ENCODE measurements around the gene TDRD10. TPM values are rescaled to one million over a fixed set of nuclear protein-coding genes. Genes with fewer than 3 reads are reported as not detected.

Gene TDRD10
- total RNA-seq, 1 experiment from 2014 or later = not detected

DNA sequence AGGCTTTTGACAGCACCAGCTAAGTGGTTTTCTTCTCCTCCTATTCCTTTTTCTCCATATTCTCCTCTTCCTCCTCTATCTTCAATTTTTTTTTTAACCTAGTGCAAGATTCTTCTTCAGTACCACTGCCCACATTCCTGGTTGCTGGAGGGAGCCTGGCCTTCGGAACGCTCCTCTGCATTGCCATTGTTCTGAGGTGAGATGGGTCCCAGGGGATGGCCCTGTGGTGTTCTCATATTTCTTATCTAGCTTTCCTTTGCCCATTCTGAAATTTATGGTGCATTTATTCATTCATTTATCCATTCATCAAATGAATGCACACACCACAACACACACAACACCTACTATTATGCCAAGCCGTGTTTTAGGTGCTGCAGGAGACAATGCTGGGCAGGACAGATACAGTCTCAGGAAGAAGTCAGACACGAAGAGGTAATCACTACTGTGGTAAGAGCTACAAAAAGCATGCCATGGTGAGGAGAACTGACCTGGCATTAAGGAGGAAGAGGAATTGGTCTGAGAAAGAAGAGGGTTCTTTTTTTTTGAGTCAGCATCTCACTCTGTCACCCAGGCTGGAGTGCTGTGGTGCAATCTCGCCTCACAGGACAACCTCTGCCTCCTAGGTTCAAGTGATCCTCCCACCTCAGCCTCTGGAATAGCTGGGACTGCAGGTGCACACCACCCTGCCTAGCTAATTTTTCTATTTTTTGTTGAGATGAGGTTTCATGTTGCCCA is 47.5 kb upstream of the TDRD10 start:
- intact Hi-C loops (cut with micrococcal nuclease; ENCODE audit: unreplicated experiment) = no loop called here
- CTCF ChIA-PET = interaction anchor here (0.5 kb wide), 1 partner anchor 541 kb away, joined by 7 read pairs; no protein-coding TSS in a partner anchor
- POLR2A ChIA-PET (ENCODE audit: low non-redundant PET) = no interaction called here
- H3K27ac ChIP-seq (ENCODE audit: low read depth, low read length, poor library complexity, severe bottlenecking) = no peak overlapping the region
- H3K4me3 ChIP-seq (ENCODE audit: low read depth, low read length, poor library complexity, severe bottlenecking) = no peak overlapping the region
- no peaks in the 10 kb centered on the region for H3K9me3 ChIP-seq (ENCODE audit: low read depth, low read length, poor library complexity, severe bottlenecking)
- no TSS peak for BruUV-seq (replicated peaks)
- no peaks in the 10 kb centered on the region for H3K4me1 ChIP-seq (ENCODE audit: insufficient read depth, low read length, poor library complexity, severe bottlenecking)
- H3K27me3 ChIP-seq (replicated peaks; ENCODE audit: insufficient read depth, low read depth, low read length, poor library complexity) = no peaks in the 10 kb centered on the region
- no peaks in the 10 kb centered on the region for H3K36me3 ChIP-seq (ENCODE audit: insufficient read depth, low read length, poor library complexity, severe bottlenecking)
- TF ChIP-seq CTCF (conservative IDR thresholded peaks at IDR 0.05; ENCODE audit: low read depth, low read length) (no peak), EZH2 (IDR thresholded peaks at IDR 0.05; ENCODE audit: borderline replicate concordance, low read depth, low read length, poor library complexity, severe bottlenecking) (no peak)
- no peak for DNase-seq (ENCODE audit: low spot score)

DNA sequence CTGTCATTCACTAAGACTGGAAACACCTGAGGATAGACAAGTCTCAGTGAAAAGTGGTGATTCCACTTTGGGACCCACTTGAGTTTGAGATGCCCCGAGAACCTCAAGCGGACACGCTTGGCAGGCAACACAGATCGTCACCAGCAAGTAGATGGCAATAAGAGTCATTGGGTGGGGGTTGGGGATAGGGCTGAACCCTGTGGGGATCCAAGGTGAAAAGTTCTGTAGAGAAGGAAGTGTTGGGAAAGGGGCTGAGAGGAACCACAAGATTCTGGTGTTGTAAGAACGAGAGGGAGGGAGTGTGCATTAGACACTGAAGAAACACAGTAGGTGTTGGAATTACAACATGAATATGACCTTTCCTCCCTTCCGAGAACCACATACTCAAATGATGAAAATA is 45.4 kb upstream of the TDRD10 start:
- no peaks in the 10 kb centered on the region for H3K4me1 ChIP-seq (ENCODE audit: insufficient read depth, low read length, poor library complexity, severe bottlenecking)
- intact Hi-C loops (cut with micrococcal nuclease; ENCODE audit: unreplicated experiment) = no loop called here
- no peaks in the 10 kb centered on the region for H3K27me3 ChIP-seq (replicated peaks; ENCODE audit: insufficient read depth, low read depth, low read length, poor library complexity)
- ChIA-PET CTCF (no interaction called here), POLR2A (ENCODE audit: low non-redundant PET) (no interaction called here)
- no peaks in the 10 kb centered on the region for H3K36me3 ChIP-seq (ENCODE audit: insufficient read depth, low read length, poor library complexity, severe bottlenecking)
- no TSS peak for BruUV-seq (replicated peaks)
- H3K9me3 ChIP-seq (ENCODE audit: low read depth, low read length, poor library complexity, severe bottlenecking) = no peaks in the 10 kb centered on the region
- no peak for DNase-seq (ENCODE audit: low spot score)
- TF ChIP-seq EZH2 (IDR thresholded peaks at IDR 0.05; ENCODE audit: borderline replicate concordance, low read depth, low read length, poor library complexity, severe bottlenecking) (no peak), CTCF (conservative IDR thresholded peaks at IDR 0.05; ENCODE audit: low read depth, low read length) (no peak)
- H3K27ac ChIP-seq (ENCODE audit: low read depth, low read length, poor library complexity, severe bottlenecking) = no peak overlapping the region
- H3K4me3 ChIP-seq (ENCODE audit: low read depth, low read length, poor library complexity, severe bottlenecking) = no peak overlapping the region

- H3K36me3 ChIP-seq (ENCODE audit: insufficient read depth, low read length, poor library complexity, severe bottlenecking) = no peaks in the 10 kb centered on the region
- POLR2A ChIA-PET (ENCODE audit: low non-redundant PET) = no interaction called here
- H3K27ac ChIP-seq (ENCODE audit: low read depth, low read length, poor library complexity, severe bottlenecking) = no peak overlapping the region
- H3K4me1 ChIP-seq (ENCODE audit: insufficient read depth, low read length, poor library complexity, severe bottlenecking) = peaks cover 8% of the 10 kb centered on the region
- DNase-seq (ENCODE audit: low spot score) = no peak
- H3K9me3 ChIP-seq (ENCODE audit: low read depth, low read length, poor library complexity, severe bottlenecking) = no peaks in the 10 kb centered on the region
- CTCF ChIA-PET = no interaction called here
- no peaks in the 10 kb centered on the region for H3K27me3 ChIP-seq (replicated peaks; ENCODE audit: insufficient read depth, low read depth, low read length, poor library complexity)
- H3K4me3 ChIP-seq (ENCODE audit: low read depth, low read length, poor library complexity, severe bottlenecking) = no peak overlapping the region
- TF ChIP-seq CTCF (conservative IDR thresholded peaks at IDR 0.05; ENCODE audit: low read depth, low read length) (no peak), EZH2 (IDR thresholded peaks at IDR 0.05; ENCODE audit: borderline replicate concordance, low read depth, low read length, poor library complexity, severe bottlenecking) (no peak)
- intact Hi-C loops (cut with micrococcal nuclease; ENCODE audit: unreplicated experiment) = no loop called here
- BruUV-seq (replicated peaks) = no TSS peak
Measured at GRCh38 chr1:154459080-154459479, 42.9 kb upstream of the TDRD10 start.

All from A673 (cell line).